H1 (cell line): ENCODE data around the gene ARPC2. TPM values are rescaled to one million over a fixed set of nuclear protein-coding genes. Genes with fewer than 3 reads are reported as not detected.

Experiments used
- CBX8 ChIP-seq: fragments of 300-800, 300-1000 bp; sonication (generic); IDR thresholded peaks from 2 replicates; pipeline ENCODE4 v1.7.1; 2016; ENCODE audit warnings: low read depth, low read length, borderline replicate concordance
- E2F6 ChIP-seq: IDR thresholded peaks from 2 replicates; pipeline ENCODE4 v1.6.1; 2012; ENCODE audit warnings: inconsistent platforms
- NRF1 ChIP-seq: IDR thresholded peaks from 2 replicates; pipeline ENCODE4 v1.6.1; 2011; ENCODE audit warnings: mild to moderate bottlenecking, low read depth, low read length, improper control_type of control experiment
- SAP30 ChIP-seq: fragments of 300-600 bp; sonication (generic); IDR thresholded peaks from 2 replicates; pipeline ENCODE4 v1.7.1; 2012; ENCODE audit warnings: low read length, moderate library complexity, mild to moderate bottlenecking, inconsistent platforms; ENCODE audit not compliant: insufficient read depth, insufficient replicate concordance
- SUZ12 ChIP-seq: fragments of 200-600 bp; sonication (generic); IDR thresholded peaks from 2 replicates; pipeline ENCODE4 v1.6.1; 2012; ENCODE audit warnings: mild to moderate bottlenecking, inconsistent platforms, low read length, moderate library complexity, mixed read lengths
- polyA plus RNA-seq, 7 experiments: library from polyadenylated mRNA; depleted of rRNA in 3 of 7; stranded (reverse) in 5 of 7; unstranded in 2 of 7; fragments of >200 nt in 5 of 7; fragments of 200-250 nt in 2 of 7; gene quantifications; 1 replicate in 5 of 7; 2 replicates in 1 of 7; 4 replicates in 1 of 7; pipeline versions ENCODE4 v1.2.1 to v1.2.3, GENCODE V29; 2011 to 2013; ENCODE audit warnings: missing spikeins in 2 of 7, mixed read lengths in 2 of 7
- total RNA-seq: library from RNA; stranded (reverse); fragmentation: NEBNext Ultra II Directional; extraction: Animal tissue kit (Norgen Biotek cat#: 25700); gene quantifications from 2 replicates; pipeline ENCODE4 v1.2.1, GENCODE V29; 2021

ARPC2 gene
- total and polyA plus RNA-seq, 2 of the 8 experiments (the other 6 are each of a cell fraction or from before 2014, with no cell fraction given), result 174 to 195 TPM

GRCh38 chr2:218244665-218245064, 27.7 kb downstream of the ARPC2 start (continued):
- TF ChIP-seq SAP30, result no peak
- TF ChIP-seq E2F6, result no peak
- no peak for TF ChIP-seq CBX8
- TF ChIP-seq SUZ12, result no peak
- no peak for TF ChIP-seq NRF1
